PC-3 (cell line): ENCODE data around the gene PML. TPM values are rescaled to one million over a fixed set of nuclear protein-coding genes. Genes with fewer than 3 reads are reported as not detected.

Source experiments
- ATAC-seq: fragments of 200-7000 bp; cut with Tn5 transposase; 2 replicates; pipeline ENCODE4 v1.9.1; 2020; ENCODE audit warnings: mild to moderate bottlenecking, moderate library complexity
- BruUV-seq: library from RNA; stranded (reverse); fragments of 400-500 nt; replicated peaks from 2 replicates; lab custom pipeline; 2021; lab: Mats Ljungman, UMichigan
- CTCF ChIA-PET: fragments of 300-600 bp; sonication (Branson Sonifier 250); formaldehyde crosslinking; loops from one replicate; lab custom pipeline; 2022; ENCODE audit warnings: antibody characterized with exemption; lab: Charles Lee
- POLR2A ChIA-PET: fragments of 300-600 bp; sonication (Branson Sonifier 250); formaldehyde crosslinking; loops from one replicate; lab custom pipeline; 2022; ENCODE audit warnings: antibody characterized with exemption; ENCODE audit not compliant: unreplicated experiment; lab: Charles Lee
- DNase-seq: peaks from one replicate; pipeline ENCODE4 v3.0.0-alpha.2; 2015
- H2AFZ ChIP-seq: fragments of 300-600 bp; sonication (generic); 2 replicates; pipeline ENCODE4 v1.6.0; 2016; ENCODE audit warnings: antibody characterized with exemption, low read length
- H3F3A ChIP-seq: fragments of 300-600 bp; sonication (generic); one replicate; pipeline ENCODE4 v1.6.0; 2017; ENCODE audit warnings: antibody characterized with exemption, low read length, control low read depth, mild to moderate bottlenecking; ENCODE audit not compliant: unreplicated experiment
- H3K27ac ChIP-seq: fragments of 300-600 bp; sonication (generic); 2 replicates; pipeline ENCODE4 v1.5.1; 2016; ENCODE audit warnings: mild to moderate bottlenecking, low read length
- H3K27me3 ChIP-seq: fragments of 300-600 bp; sonication (generic); 2 replicates; pipeline ENCODE4 v1.6.1; 2016; ENCODE audit warnings: low read length, mixed read lengths
- H3K36me3 ChIP-seq: fragments of 300-600 bp; sonication (generic); 2 replicates; pipeline ENCODE4 v1.6.1; 2016; ENCODE audit warnings: low read depth, mixed run types, low read length, mixed read lengths
- H3K4me1 ChIP-seq: fragments of 300-600 bp; sonication (generic); 2 replicates; pipeline ENCODE4 v1.5.1; 2016; ENCODE audit warnings: low read length; ENCODE audit not compliant: insufficient read depth
- H3K4me2 ChIP-seq: fragments of 300-600 bp; sonication (generic); 2 replicates; pipeline ENCODE4 v1.6.0; 2016; ENCODE audit warnings: low read length
- H3K4me3 ChIP-seq: fragments of 300-600 bp; sonication (generic); 2 replicates; pipeline ENCODE4 v1.5.1; 2016; ENCODE audit warnings: mild to moderate bottlenecking, low read length, mixed read lengths
- H3K79me2 ChIP-seq: fragments of 300-600 bp; sonication (generic); 2 replicates; pipeline ENCODE4 v1.6.1; 2017; ENCODE audit warnings: low read length, mixed read lengths
- H3K9ac ChIP-seq: fragments of 300-600 bp; sonication (generic); 2 replicates; pipeline ENCODE4 v1.6.0; 2016; ENCODE audit warnings: mild to moderate bottlenecking, low read length
- H3K9me2 ChIP-seq: fragments of 300-600 bp; sonication (generic); replicated peaks from 2 replicates; pipeline ENCODE4 v1.6.1; 2016; ENCODE audit warnings: mixed run types, low read length, mixed read lengths
- H3K9me3 ChIP-seq: fragments of 300-600 bp; sonication (generic); 2 replicates; pipeline ENCODE4 v1.6.1; 2016; ENCODE audit warnings: low read length, mixed read lengths
- H4K20me1 ChIP-seq: fragments of 300-600 bp; sonication (generic); 2 replicates; pipeline ENCODE4 v1.6.1; 2016; ENCODE audit warnings: low read length, mixed read lengths
- EZH2 ChIP-seq: fragments of 300-600 bp; sonication (generic); IDR thresholded peaks from one replicate; pipeline ENCODE4 v1.6.1; 2017; ENCODE audit warnings: antibody characterized with exemption, mild to moderate bottlenecking, low read length; ENCODE audit not compliant: unreplicated experiment
- EZH2phosphoT487 ChIP-seq: fragments of 300-600 bp; sonication (generic); IDR thresholded peaks from 2 replicates; pipeline ENCODE4 v1.6.1; 2018; ENCODE audit warnings: mild to moderate bottlenecking, antibody characterized with exemption, low read length, borderline replicate concordance
- intact Hi-C: fragments of 100-400 bp; cut with micrococcal nuclease; formaldehyde crosslinking; loops from 2 replicates; pipeline ENCODE4 v1.9.0; 2023
- total RNA-seq: library from RNA; depleted of rRNA; stranded (reverse); fragments of >200 nt; gene quantifications from 2 replicates; pipeline ENCODE4 v1.2.3, GENCODE V29; 2014
- TF ChIP-seq, protein P1 (sequence below): fragments of 300-600 bp; sonication (generic); conservative IDR thresholded peaks from 2 replicates; pipeline ENCODE4 v1.5.1; 2017; ENCODE audit warnings: antibody characterized with exemption, low read depth, mild to moderate bottlenecking, low read length

Gene PML
- total RNA-seq, 1 experiment from 2014 or later: 18.7 TPM

DNA sequence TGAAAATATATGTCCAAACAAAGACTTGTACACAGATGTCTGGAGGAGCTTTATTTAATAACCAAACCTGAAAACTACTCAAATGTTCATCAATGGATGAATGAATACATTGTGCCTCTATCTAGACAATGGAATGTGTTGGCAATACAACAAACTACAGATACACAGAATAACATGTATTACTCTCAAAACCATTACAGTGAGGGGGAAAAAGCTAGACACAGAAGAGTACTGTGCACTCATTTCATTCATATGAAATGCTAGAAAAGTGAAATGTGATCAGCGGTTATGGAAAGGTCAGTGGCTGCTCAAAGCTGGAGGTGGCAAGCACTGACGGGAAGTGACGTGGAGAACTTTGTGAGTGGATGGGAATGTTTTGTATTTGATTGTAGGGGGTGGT lies 15.6 kb upstream of the PML start:
- ATAC-seq (no peak), DNase-seq (no peak)
- H3K4me3 ChIP-seq: no peak overlapping the region
- intact Hi-C loops: loop anchor here (10.0 kb wide), 1 partner anchor 326 kb away; no protein-coding TSS in a partner anchor
- no peak for TF ChIP-seq EZH2phosphoT487
- TF ChIP-seq EZH2: no peak
- TF ChIP-seq, protein P1, sequence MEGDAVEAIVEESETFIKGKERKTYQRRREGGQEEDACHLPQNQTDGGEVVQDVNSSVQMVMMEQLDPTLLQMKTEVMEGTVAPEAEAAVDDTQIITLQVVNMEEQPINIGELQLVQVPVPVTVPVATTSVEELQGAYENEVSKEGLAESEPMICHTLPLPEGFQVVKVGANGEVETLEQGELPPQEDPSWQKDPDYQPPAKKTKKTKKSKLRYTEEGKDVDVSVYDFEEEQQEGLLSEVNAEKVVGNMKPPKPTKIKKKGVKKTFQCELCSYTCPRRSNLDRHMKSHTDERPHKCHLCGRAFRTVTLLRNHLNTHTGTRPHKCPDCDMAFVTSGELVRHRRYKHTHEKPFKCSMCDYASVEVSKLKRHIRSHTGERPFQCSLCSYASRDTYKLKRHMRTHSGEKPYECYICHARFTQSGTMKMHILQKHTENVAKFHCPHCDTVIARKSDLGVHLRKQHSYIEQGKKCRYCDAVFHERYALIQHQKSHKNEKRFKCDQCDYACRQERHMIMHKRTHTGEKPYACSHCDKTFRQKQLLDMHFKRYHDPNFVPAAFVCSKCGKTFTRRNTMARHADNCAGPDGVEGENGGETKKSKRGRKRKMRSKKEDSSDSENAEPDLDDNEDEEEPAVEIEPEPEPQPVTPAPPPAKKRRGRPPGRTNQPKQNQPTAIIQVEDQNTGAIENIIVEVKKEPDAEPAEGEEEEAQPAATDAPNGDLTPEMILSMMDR: no peak
- BruUV-seq: no TSS peak
- peaks cover 26% of the 10 kb centered on the region for H3K4me1 ChIP-seq
- H4K20me1 ChIP-seq: no peaks in the 10 kb centered on the region
- ChIA-PET CTCF (no interaction called here), POLR2A (no interaction called here)
- no peak overlapping the region for H3K4me2 ChIP-seq
- no peaks in the 10 kb centered on the region for H3K79me2 ChIP-seq
- H3K36me3 ChIP-seq: no peaks in the 10 kb centered on the region
- H3K27ac ChIP-seq: no peak overlapping the region
- no peaks in the 10 kb centered on the region for H3F3A ChIP-seq
- H2AFZ ChIP-seq: no peak overlapping the region
- H3K9me2 ChIP-seq: no peaks in the 10 kb centered on the region
- no peak overlapping the region for H3K9ac ChIP-seq
- no peaks in the 10 kb centered on the region for H3K9me3 ChIP-seq
- H3K27me3 ChIP-seq: no peaks in the 10 kb centered on the region

DNA sequence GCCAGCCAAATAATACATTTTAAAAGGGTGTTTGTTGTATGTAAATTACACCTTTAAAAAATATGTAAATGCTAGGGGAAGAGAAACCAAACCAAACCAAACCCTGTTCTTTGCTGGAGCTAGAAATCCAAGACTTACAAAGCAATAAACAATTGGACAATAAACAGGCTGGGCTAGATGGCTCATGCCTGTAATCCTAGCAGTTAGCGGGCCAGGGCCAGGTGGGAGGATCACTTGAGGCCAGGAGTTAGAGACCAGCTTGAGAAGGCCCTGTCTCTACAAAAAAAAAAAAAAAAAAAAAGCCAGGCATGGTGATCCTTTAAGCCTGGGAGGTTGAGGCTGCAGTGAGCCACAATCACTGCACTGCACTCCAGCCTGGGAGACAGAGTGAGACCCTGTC lies 14.9 kb upstream of the PML start:
- no peaks in the 10 kb centered on the region for H4K20me1 ChIP-seq
- ChIA-PET POLR2A (no interaction called here), CTCF (no interaction called here)
- TF ChIP-seq EZH2phosphoT487 (no peak), EZH2 (no peak)
- TF ChIP-seq, protein P1: no peak
- H3K9me3 ChIP-seq: no peaks in the 10 kb centered on the region
- H3K79me2 ChIP-seq: no peaks in the 10 kb centered on the region
- H3K9me2 ChIP-seq: no peaks in the 10 kb centered on the region
- H3K27ac ChIP-seq: no peak overlapping the region
- H3K4me3 ChIP-seq: no peak overlapping the region
- peaks cover 26% of the 10 kb centered on the region for H3K4me1 ChIP-seq
- no peak for ATAC-seq
- intact Hi-C loops: loop anchor here (10.0 kb wide), 1 partner anchor 325 kb away; no protein-coding TSS in a partner anchor
- no peaks in the 10 kb centered on the region for H3K27me3 ChIP-seq
- no peak overlapping the region for H3K9ac ChIP-seq
- no TSS peak for BruUV-seq
- no peaks in the 10 kb centered on the region for H3K36me3 ChIP-seq
- no peak overlapping the region for H2AFZ ChIP-seq
- DNase-seq: no peak
- H3K4me2 ChIP-seq: no peak overlapping the region
- H3F3A ChIP-seq: no peaks in the 10 kb centered on the region

DNA sequence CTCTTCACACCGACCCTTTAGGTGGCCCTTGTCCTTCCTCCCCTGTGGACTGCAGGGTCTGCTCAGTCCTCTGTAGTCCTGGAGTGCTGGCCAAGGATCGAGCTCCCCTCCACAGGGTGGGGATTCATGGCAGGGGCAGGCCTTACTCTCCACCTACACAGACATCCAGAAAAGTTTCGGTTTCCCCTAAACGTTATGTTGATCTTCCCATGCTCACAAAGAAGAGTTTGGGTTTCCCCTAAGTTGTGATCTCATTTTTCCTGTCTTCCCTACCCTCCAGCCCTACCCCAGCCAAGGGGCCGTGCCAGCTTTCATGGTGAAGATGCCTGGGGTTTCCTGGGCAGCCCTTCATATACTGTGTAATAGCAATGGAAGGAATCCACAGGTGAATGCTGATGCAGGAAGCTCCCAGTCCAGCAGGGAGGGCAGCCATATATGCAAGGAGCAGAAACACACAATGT lies 12.7 kb upstream of the PML start:
- Histone ChIP-seq H3K79me2 (no peaks in the 10 kb centered on the region), H3K27ac (peak overlapping the region; percentile 86), H3F3A (no peaks in the 10 kb centered on the region), H3K27me3 (no peaks in the 10 kb centered on the region), H3K4me2 (peak overlapping the region; percentile 73), H3K9me2 (no peaks in the 10 kb centered on the region), H3K9ac (peak overlapping the region; percentile 38; the same call in 1 of the 2 replicates), H4K20me1 (no peaks in the 10 kb centered on the region), H3K36me3 (no peaks in the 10 kb centered on the region), H2AFZ (0 out of 2 replicates have a peak overlapping the region, but pooled peaks have one; percentile 19), H3K4me3 (no peak overlapping the region), H3K4me1 (peaks cover 29% of the 10 kb centered on the region), H3K9me3 (no peaks in the 10 kb centered on the region)
- CTCF ChIA-PET: no interaction called here
- POLR2A ChIA-PET: no interaction called here
- TF ChIP-seq, protein P1: no peak
- TF ChIP-seq EZH2phosphoT487 (no peak), EZH2 (no peak)
- ATAC-seq (no peak), DNase-seq (no peak)
- no TSS peak for BruUV-seq
- intact Hi-C loops: no loop called here
